NCI-H187 treated with DMSO at 0.1 percent for 48 hours (cell line): Measurements from ENCODE around the gene LNP1.
"Not testable (repeated sequence)": the region's sequence is repeated elsewhere in the genome, so short reads cannot be mapped to it uniquely, and the experiment has no call there.

ENCODE experiments used
- DNase-seq: peaks from one replicate; lab custom pipeline; 2025; lab: John Stamatoyannopoulos, UW

Gene LNP1

GRCh38 chr3:100429187-100429716 is 27.9 kb downstream of the LNP1 start:
- no peak for DNase-seq

DNA sequence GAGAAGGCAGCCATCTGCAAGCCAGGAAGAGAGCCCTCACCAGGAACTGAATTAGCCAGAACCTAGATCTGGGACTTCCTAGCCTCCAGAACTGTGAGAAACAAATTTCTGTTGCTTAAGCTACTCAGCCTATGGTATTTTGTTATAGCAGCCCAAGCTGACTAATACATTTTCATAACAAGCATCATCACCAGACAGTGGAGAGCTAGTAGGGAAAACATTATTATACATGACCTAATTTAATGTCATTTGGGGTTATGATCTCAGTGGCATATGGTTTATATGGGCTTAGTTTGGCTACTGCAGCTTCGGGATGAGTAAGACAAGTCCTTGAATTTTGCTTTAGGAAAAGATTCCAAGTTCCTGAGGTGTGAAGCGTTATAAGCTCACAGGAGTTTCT is 35.6 kb downstream of the LNP1 start:
- no peak for DNase-seq

DNA sequence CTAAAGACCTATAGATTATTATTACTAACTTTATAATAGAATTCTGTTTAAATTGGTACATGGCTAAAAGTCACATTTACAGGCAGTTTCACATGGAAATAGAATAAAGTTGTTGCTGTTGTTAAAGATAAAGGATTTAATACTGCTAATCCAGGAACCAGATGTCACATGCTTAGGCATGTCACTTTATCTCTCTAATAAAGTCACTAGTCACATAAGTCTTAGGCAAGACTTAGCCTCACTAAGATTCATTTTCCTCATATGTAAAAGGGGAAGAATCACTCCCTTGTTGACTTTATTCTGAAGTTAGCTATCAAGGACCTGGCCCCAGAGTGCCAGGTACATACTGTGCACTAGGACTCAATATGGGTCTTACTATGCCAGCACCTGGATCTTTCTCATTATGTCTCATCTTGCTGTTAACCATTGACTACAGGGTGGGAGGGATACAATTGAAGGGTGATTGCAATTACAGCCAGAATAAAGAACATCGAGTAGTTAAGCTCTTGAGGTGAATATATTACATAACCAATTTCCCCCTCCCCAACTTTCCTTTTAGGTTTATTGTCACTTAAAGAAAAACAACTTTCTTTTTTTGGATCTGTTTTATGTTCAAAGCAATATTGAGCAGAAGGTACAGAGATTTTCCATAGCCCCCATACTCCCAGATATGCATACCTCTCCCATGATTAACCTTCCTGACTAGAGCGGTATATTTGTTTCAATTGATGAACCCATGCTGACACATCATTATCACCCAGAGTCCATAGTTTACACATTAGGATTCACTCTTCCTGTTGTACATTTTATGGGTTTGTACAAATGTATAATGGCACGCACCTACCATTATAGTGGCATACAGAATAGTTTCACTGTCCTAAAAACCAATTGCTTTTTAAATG is 36.6 kb downstream of the LNP1 start:
- DNase-seq: no peak

DNA sequence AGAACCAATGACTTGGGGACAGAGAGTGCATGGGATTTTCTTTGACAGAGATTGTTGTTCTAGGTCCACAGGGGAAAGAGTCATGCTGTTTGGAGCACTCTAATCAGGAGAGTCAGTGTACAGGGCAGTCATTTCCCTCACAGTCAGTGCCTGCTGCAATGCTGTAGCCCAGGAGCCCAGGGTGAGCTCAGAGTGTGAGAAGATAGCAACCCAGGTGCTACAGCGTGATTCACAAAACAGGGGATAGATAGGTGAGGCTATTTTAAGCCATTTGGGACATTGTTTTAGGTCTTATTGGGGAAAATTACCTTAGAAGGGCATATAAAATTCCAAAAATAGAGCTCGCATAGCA is 37.3 kb downstream of the LNP1 start:
- no peak for DNase-seq

- DNase-seq: no peak
These were observed 39.6 kb downstream of the LNP1 start for GRCh38 chr3:100440895-100441294.

- DNase-seq: no peak
These were observed 42.4 kb downstream of the LNP1 start for GRCh38 chr3:100443690-100444089.

DNA sequence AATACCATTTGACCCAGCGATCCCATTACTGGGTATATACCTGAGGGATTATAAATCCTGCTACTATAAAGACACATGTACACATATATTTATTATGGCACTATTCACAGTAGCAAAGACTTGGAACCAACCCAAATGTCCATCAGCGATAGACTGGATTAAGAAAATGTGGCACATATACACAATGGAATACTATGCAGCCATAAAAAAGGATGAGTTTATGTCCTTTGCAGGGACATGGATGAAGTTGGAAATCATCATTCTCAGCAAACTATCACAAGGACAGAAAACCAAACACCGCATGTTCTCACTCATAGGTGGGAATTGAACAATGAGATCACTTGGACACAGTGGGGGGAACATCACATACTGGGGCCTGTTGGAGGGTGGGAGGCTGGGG is 45.7 kb downstream of the LNP1 start:
- not testable (repeated sequence) for DNase-seq

- no peak for DNase-seq
These were observed 46.7 kb downstream of the LNP1 start for GRCh38 chr3:100448079-100448478.

- no peak for DNase-seq
These were observed 47.9 kb downstream of the LNP1 start for GRCh38 chr3:100449214-100449613.

GRCh38 chr3:100454677-100455076 is 53.3 kb downstream of the LNP1 start:
- DNase-seq: peak; percentile 2

DNA sequence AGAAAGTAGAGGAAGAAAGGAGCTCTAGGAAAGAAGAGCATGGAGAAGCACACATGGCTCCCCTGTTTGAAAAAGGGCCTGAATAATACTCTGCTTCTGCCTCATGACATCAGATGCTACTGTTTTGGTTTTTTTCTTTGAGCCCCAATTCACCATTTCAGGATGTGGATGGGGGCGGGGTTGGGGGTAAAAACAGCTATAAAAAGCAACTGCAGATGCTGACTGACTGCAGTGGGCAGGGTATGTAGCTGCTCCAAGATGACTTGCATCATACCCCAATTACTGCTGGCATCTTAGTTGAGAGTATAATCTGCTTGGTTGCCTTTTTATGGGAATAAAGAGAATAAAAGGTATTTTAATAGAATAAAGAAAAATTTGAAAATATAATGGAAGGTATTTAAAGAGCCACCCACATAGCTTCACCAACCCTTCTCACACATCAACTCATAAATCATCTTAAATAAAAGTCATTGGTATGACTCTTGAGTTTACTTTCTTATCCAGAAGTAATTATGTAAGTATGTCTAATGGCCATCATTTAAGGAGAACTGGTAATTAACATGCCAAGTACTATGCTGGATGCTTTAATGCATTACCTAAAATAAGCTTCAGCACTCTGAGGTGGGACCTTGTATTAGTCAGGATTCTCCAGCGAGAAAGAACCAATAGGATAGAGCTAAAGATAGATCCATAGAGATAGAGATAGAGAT is 54.7 kb downstream of the LNP1 start:
- no peak for DNase-seq

DNA sequence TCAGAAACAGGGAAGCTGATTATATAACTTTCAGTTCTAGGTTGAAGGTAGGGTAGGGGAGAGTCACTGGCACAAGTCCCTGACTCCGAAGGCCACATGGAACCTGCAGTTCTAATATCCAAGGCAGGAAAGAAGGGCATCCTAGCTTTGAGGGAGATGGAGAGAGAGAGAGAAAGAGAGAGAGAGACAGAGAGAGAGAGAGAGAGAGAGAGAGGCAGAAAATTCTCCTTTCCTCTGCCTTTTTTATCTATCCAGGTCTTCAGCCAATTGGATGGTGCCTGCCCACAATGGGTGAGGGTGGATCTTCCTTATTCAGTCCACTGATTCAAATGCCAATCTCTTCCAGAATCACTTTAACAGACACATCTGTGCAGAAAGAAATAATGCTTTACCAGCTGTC is 55.4 kb downstream of the LNP1 start:
- DNase-seq: no peak

DNA sequence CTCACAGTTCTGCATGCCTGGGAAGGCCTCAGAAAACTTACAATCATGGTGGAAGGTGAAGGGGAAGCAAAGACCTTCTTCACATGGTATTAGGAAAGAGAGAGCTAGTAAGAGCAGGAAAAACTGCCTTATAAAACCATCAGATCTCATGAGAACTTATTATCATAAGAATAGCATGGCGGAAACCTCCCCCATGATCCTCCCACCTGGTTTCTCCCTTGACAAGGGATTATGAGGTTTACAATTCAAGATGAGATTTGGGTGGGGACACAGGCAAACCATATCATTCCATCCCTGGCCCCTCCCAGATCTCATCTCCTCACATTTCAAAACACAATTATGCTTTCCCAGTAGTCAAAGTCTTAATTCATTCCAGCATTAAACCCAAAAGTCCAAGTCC is 56.5 kb downstream of the LNP1 start:
- no peak for DNase-seq

- DNase-seq: no peak
These were observed 57.5 kb downstream of the LNP1 start for GRCh38 chr3:100458814-100459213.

DNA sequence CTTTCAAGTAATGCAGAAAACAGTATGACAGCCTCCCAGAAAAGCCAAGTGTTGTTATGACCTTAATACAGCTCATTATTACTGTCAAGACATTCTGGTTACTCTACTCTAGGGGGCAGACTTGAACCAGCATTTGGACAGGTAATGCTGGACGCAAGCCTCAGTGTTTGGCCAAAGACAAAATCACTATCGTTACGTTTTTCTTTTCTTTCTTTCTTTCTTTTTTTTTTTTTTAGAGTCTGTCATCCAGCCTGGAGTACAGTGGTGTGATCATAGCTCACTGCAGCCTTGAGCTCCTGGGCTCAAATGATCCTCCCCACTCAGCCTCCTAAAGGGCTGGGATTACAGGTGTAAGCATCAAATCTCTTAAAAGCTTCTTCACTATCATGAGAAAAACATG is 61.7 kb downstream of the LNP1 start:
- DNase-seq: peak; percentile 10

GRCh38 chr3:100463646-100464155 is 62.4 kb downstream of the LNP1 start:
- DNase-seq: no peak

DNA sequence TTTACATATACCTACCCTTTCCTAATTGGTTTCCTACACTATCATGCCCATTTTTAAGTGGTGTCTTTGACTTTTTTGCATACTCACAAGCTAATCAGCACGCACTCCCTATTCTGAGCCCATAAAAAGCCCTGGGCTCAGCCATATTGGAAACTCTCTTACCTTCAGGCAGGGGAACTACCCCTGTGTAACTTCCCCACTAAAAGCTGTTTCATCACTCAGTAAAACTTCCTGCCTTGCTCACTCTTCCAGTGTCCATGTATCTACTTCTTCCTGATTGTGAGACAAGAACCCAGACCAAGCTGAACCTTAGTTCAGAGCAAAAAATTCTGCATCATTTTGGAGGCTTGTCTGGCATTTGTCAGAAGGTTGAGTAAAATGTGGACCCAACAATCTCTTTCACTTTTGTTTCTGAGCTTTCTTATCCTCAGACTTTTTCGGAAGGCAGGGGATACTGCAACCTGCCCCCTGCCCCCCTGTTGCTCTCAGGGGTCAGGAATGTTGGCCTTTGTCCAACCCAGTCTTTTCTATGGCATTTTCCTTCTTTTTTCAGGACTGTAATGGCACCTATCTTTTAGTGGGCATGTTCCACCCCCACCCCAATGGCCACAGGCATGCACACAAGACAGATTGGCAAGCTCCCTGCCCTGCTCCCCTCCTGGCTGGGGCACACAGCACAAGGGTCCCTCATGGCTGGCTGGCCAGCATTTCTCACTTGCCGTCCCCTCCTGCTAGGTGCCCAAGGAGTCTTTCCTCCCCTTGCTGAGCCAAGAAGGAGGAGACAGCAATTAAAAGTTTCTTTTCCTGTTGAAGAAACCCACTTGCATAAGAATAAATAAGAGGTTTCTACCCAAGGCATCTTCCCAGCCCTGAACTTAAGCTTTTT is 64.8 kb downstream of the LNP1 start:
- no peak for DNase-seq

- no peak for DNase-seq
These were observed 65.8 kb downstream of the LNP1 start for GRCh38 chr3:100467133-100467532.

DNA sequence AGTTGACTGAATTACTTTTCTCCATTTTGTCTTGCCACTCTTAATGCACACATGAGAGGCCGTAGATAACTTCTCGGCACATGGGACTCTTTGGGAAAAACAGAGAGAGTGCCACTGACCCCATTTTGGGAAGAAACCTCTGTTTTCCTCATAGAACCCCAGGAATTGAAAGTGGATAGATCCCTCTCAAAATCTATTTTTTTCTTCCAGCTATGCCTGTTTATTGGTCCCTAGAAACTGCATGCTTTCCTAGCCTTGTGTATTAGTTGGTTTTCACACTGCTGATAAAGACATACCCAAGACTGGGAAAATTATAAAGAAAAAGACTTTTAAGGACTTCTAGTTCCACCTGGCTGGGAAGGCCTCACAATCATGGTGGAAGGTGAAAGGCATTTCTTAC is 67.3 kb downstream of the LNP1 start:
- no peak for DNase-seq

DNA sequence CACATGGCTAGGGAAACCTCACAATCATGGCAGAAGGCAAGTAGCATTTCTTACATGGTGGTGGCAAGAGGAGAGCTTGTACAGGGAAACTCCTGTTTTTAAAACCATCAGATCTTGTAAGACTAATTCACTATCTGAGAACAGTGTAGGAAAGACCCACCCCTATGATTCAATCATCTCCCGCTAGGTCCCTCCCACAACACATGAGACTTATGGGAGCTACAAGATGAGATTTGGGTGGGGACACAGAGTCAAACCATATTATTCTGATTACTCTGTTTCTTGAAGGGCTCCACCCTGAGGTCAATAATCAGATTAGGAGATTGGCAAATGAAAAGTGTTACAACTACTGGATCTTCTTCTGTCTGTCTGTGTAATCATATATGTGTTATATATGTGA is 69.6 kb downstream of the LNP1 start:
- DNase-seq: no peak

GRCh38 chr3:100471444-100471843 is 70.1 kb downstream of the LNP1 start:
- DNase-seq: no peak

- DNase-seq: not testable (repeated sequence)
These were observed 76.6 kb downstream of the LNP1 start for GRCh38 chr3:100477851-100478360.
